OCI-LY1 (cell line): ENCODE data around the gene ZNF653.
"Not testable (repeated sequence)": the region's sequence is repeated elsewhere in the genome, so short reads cannot be mapped to it uniquely, and the experiment has no call there.

Experiments used
- H2AFZ ChIP-seq: fragments of 200-600 bp; sonication (generic), shearing (Covaris generic); 2 replicates; pipeline ENCODE4 v1.6.0; 2014; ENCODE audit warnings: antibody characterized with exemption, mild to moderate bottlenecking, low read length
- H3F3A ChIP-seq: fragments of 200-600 bp; sonication (generic), shearing (Covaris generic); 2 replicates; pipeline ENCODE4 v1.6.0; 2014; ENCODE audit warnings: mild to moderate bottlenecking, antibody characterized with exemption, low read length, moderate library complexity; ENCODE audit not compliant: insufficient read depth
- H3K27ac ChIP-seq: fragments of 200-600 bp; sonication (generic); 2 replicates; pipeline ENCODE4 v1.5.1; 2014; ENCODE audit warnings: low read length, mixed run types, mild to moderate bottlenecking, low read depth; ENCODE audit not compliant: poor library complexity, severe bottlenecking
- H3K27me3 ChIP-seq: fragments of 200-600 bp; sonication (generic); 2 replicates; pipeline ENCODE4 v1.6.0; 2014; ENCODE audit warnings: antibody characterized with exemption, mild to moderate bottlenecking, low read length, moderate library complexity; ENCODE audit not compliant: insufficient read depth
- H3K36me3 ChIP-seq: fragments of 200-600 bp; sonication (generic); 2 replicates; pipeline ENCODE4 v1.6.1; 2014; ENCODE audit warnings: mild to moderate bottlenecking, antibody characterized with exemption, low read length, moderate library complexity, mixed read lengths; ENCODE audit not compliant: insufficient read depth
- H3K4me1 ChIP-seq: fragments of 200-600 bp; sonication (generic); 2 replicates; pipeline ENCODE4 v1.5.1; 2014; ENCODE audit warnings: mild to moderate bottlenecking, low read length, moderate library complexity; ENCODE audit not compliant: insufficient read depth, severe bottlenecking
- H3K4me2 ChIP-seq: fragments of 200-600 bp; sonication (generic), shearing (Covaris generic); 2 replicates; pipeline ENCODE4 v1.6.1; 2014; ENCODE audit warnings: low read length
- H3K4me3 ChIP-seq: fragments of 200-600 bp; sonication (generic); 2 replicates; pipeline ENCODE4 v1.5.1; 2014; ENCODE audit warnings: low read length, low read depth, mild to moderate bottlenecking, mixed read lengths; ENCODE audit not compliant: poor library complexity, severe bottlenecking
- H3K79me2 ChIP-seq: fragments of 200-600 bp; shearing (Covaris generic); 2 replicates; pipeline ENCODE4 v1.6.1; 2016; ENCODE audit warnings: mixed run types, low read length, mixed read lengths; ENCODE audit not compliant: insufficient read depth
- H3K9ac ChIP-seq: fragments of 200-600 bp; sonication (generic), shearing (Covaris generic); 2 replicates; pipeline ENCODE4 v1.6.1; 2014; ENCODE audit warnings: mild to moderate bottlenecking, low read length, mixed read lengths
- H3K9me2 ChIP-seq: fragments of 200-600 bp; sonication (generic), shearing (Covaris generic); 2 replicates; pipeline ENCODE4 v1.6.1; 2014; ENCODE audit warnings: low read depth, mild to moderate bottlenecking, low read length, mixed read lengths
- H3K9me3 ChIP-seq: fragments of 200-600 bp; shearing (Covaris generic); 2 replicates; pipeline ENCODE4 v1.6.1; 2014; ENCODE audit warnings: low read length, mixed read lengths
- H4K20me1 ChIP-seq: fragments of 200-600 bp; sonication (generic), shearing (Covaris generic); 2 replicates; pipeline ENCODE4 v1.6.0; 2016; ENCODE audit warnings: mild to moderate bottlenecking, low read length; ENCODE audit not compliant: insufficient read depth
- CTCF ChIP-seq: fragments of 200-600 bp; sonication (generic), shearing (Covaris generic); IDR thresholded peaks from 2 replicates; pipeline ENCODE4 v1.5.1; 2017; ENCODE audit warnings: mild to moderate bottlenecking, antibody characterized with exemption, low read length, moderate library complexity, mixed read lengths
- EZH2 ChIP-seq: fragments of 200-600 bp; sonication (generic), shearing (Covaris generic); IDR thresholded peaks from 2 replicates; pipeline ENCODE4 v1.8.0; 2017; ENCODE audit warnings: borderline replicate concordance, mixed run types, mild to moderate bottlenecking, antibody characterized with exemption, low read length, moderate library complexity, mixed read lengths

The ZNF653 gene

GRCh38 chr19:11435833-11436313 lies 69.8 kb downstream of the ZNF653 start:
- no peaks in the 10 kb centered on the region for H3F3A ChIP-seq
- H3K4me1 ChIP-seq: peaks cover 30% of the 10 kb centered on the region
- no peaks in the 10 kb centered on the region for H4K20me1 ChIP-seq
- TF ChIP-seq EZH2 (no peak), CTCF (no peak)
- peak overlapping the region; percentile 16 for H3K27ac ChIP-seq
- H3K9ac ChIP-seq: peak overlapping the region; percentile 84
- no peaks in the 10 kb centered on the region for H3K9me2 ChIP-seq
- H3K9me3 ChIP-seq: no peaks in the 10 kb centered on the region
- H3K4me2 ChIP-seq: peak overlapping the region; percentile 89
- H3K4me3 ChIP-seq: peak overlapping the region; percentile 91
- H3K79me2 ChIP-seq: no peaks in the 10 kb centered on the region
- H3K27me3 ChIP-seq: no peaks in the 10 kb centered on the region
- no peak overlapping the region for H2AFZ ChIP-seq
- H3K36me3 ChIP-seq: peaks cover 41% of the 10 kb centered on the region

- H3K4me1 ChIP-seq: peaks cover 30% of the 10 kb centered on the region
- H3K27ac ChIP-seq: peak within 1 kb of the TSS; percentile 16
- H3K27me3 ChIP-seq: no peaks in the 10 kb centered on the region
- H3K9me2 ChIP-seq: no peaks in the 10 kb centered on the region
- no peaks in the 10 kb centered on the region for H3K9me3 ChIP-seq
- TF ChIP-seq EZH2: no peak
- TF ChIP-seq CTCF: peak; percentile 83
- H2AFZ ChIP-seq: peak within 1 kb of the TSS; percentile 12; the same call in 1 of the 2 replicates
- H3F3A ChIP-seq: no peaks in the 10 kb centered on the region
- no peaks in the 10 kb centered on the region for H3K79me2 ChIP-seq
- peak within 1 kb of the TSS; percentile 89 for H3K4me2 ChIP-seq
- no peaks in the 10 kb centered on the region for H4K20me1 ChIP-seq
- H3K9ac ChIP-seq: peak within 1 kb of the TSS; percentile 84
- peaks cover 35% of the 10 kb centered on the region for H3K36me3 ChIP-seq
- H3K4me3 ChIP-seq: peak within 1 kb of the TSS; percentile 91
Measured at GRCh38 chr19:11435057-11435832, 70.4 kb downstream of the ZNF653 start, which contains the start of the genes ODAD3 and PRKCSH. Gene ODAD3 (minus strand): TSS chr19:11435121. CDS start chr19:11435016, 105 bp downstream. Gene PRKCSH (plus strand): TSS chr19:11435635. CDS start chr19:11436118, 483 bp downstream.

GRCh38 chr19:11434703-11435056 lies 71.0 kb downstream of the ZNF653 start:
- Histone ChIP-seq H3K9me3 (no peaks in the 10 kb centered on the region), H3K9me2 (no peaks in the 10 kb centered on the region), H3K4me3 (peak overlapping the region; percentile 91), H2AFZ (peak overlapping the region; percentile 12; the same call in 1 of the 2 replicates), H3K27me3 (no peaks in the 10 kb centered on the region), H3K36me3 (peaks cover 29% of the 10 kb centered on the region), H3K79me2 (no peaks in the 10 kb centered on the region), H3K27ac (no peak overlapping the region), H4K20me1 (no peaks in the 10 kb centered on the region), H3K4me2 (peak overlapping the region; percentile 89), H3F3A (no peaks in the 10 kb centered on the region), H3K9ac (peak overlapping the region; percentile 51; the same call in 1 of the 2 replicates), H3K4me1 (peaks cover 30% of the 10 kb centered on the region)
- TF ChIP-seq EZH2: no peak
- TF ChIP-seq CTCF: no peak

GRCh38 chr19:11433526-11433925 lies 72.1 kb downstream of the ZNF653 start:
- not testable (repeated sequence) for H3K9me2 ChIP-seq, H3K9me3 ChIP-seq, H3K4me3 ChIP-seq, H3K79me2 ChIP-seq, H2AFZ ChIP-seq, H3K27ac ChIP-seq, H3K9ac ChIP-seq, H3K4me2 ChIP-seq, H3K27me3 ChIP-seq, H3F3A ChIP-seq, H4K20me1 ChIP-seq
- H3K4me1 ChIP-seq: peaks cover 30% of the 10 kb centered on the region
- peaks cover 22% of the 10 kb centered on the region for H3K36me3 ChIP-seq
